Measurements from ENCODE around the gene EFTUD2. TPM values are rescaled to one million over a fixed set of nuclear protein-coding genes. Genes with fewer than 3 reads are reported as not detected.

EFTUD2 gene
- total and polyA plus RNA-seq, 2 of the 13 experiments (the other 11 are each of a cell fraction or from before 2014, with no cell fraction given): 111 to 137 TPM

DNA sequence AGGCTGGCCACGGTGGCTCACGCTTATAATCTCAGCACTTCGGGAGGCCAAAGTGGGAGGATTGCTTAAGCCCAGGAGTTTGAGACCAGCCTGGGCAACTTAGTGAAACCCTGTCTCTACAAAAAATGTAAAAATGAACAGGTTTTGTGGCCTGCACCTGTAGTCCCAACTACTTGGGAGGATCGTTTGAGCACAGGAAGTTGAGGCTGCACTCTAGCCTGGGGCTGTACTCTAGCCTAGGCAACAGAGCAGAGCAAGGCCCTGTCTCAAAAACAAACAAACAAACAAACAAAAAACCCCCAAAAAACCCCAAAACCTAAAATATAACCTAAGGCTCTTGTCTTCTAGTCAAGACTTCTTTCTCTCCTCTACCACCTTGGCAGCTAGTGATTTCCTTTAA lies 59.0 kb downstream of the EFTUD2 start (continued):
- TF ChIP-seq, protein P1, sequence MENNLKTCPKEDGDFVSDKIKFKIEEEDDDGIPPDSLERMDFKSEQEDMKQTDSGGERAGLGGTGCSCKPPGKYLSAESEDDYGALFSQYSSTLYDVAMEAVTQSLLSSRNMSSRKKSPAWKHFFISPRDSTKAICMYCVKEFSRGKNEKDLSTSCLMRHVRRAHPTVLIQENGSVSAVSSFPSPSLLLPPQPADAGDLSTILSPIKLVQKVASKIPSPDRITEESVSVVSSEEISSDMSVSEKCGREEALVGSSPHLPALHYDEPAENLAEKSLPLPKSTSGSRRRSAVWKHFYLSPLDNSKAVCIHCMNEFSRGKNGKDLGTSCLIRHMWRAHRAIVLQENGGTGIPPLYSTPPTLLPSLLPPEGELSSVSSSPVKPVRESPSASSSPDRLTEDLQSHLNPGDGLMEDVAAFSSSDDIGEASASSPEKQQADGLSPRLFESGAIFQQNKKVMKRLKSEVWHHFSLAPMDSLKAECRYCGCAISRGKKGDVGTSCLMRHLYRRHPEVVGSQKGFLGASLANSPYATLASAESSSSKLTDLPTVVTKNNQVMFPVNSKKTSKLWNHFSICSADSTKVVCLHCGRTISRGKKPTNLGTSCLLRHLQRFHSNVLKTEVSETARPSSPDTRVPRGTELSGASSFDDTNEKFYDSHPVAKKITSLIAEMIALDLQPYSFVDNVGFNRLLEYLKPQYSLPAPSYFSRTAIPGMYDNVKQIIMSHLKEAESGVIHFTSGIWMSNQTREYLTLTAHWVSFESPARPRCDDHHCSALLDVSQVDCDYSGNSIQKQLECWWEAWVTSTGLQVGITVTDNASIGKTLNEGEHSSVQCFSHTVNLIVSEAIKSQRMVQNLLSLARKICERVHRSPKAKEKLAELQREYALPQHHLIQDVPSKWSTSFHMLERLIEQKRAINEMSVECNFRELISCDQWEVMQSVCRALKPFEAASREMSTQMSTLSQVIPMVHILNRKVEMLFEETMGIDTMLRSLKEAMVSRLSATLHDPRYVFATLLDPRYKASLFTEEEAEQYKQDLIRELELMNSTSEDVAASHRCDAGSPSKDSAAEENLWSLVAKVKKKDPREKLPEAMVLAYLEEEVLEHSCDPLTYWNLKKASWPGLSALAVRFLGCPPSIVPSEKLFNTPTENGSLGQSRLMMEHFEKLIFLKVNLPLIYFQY (CRISPR knock-in tag; IDR thresholded peaks at IDR 0.05; ENCODE audit: borderline replicate concordance): no peak
- TF ChIP-seq ELF1 (CRISPR knock-in tag; IDR thresholded peaks at IDR 0.05) (no peak), BCL6 (CRISPR knock-in tag; IDR thresholded peaks at IDR 0.05) (no peak), ZNF501 (CRISPR knock-in tag; IDR thresholded peaks at IDR 0.05) (no peak)

DNA sequence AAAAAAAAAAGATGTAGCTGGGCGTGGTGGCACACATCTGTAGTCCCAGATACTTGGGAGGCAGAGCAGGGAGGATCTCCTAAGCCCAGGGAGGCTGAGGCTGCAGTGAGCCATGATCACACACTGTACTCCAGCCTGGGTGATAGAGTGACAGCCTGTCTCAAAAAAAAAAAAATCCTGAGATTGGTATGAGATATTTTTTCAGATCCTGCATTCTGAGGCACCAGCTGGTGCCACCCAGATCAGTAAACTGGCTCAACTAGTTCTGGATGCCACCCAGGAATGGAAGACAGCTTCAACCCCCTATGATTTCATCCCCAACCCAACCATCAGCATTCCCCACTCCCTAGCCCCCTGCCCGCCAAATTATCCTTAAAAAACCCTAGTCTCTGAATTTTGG lies 62.0 kb downstream of the EFTUD2 start:
- no peak overlapping the region for H3K4me2 ChIP-seq (ENCODE audit: low read depth, low read length)
- H2AFZ ChIP-seq (ENCODE audit: low read length): no peak overlapping the region
- FAIRE-seq (no peak), DNase-seq (ENCODE audit: low spot score) (no peak), ATAC-seq (no peak)
- WGBS (ENCODE audit: low lambda C conversion rate): 7% methylated on average over 2 of the region's 2 CpGs
- H3K36me3 ChIP-seq (replicated peaks in 1 of 2; ENCODE audit: control insufficient read depth in 1 of 2, insufficient read depth in 2 of 2, low read length in 2 of 2): no peaks in the 10 kb centered on the region
- no peak overlapping the region for H3K4me3 ChIP-seq (replicated peaks in 1 of 3; ENCODE audit: insufficient read depth in 1 of 3, low read depth in 2 of 3, low read length in 3 of 3)
- in situ Hi-C loops (cut with HindIII; ENCODE audit: extremely low pct_ligation_motif_present, low pct_unique_long_range_greater_than_20kb) (no loop called here), intact Hi-C loops (cut with micrococcal nuclease; ENCODE audit: unreplicated experiment) (no loop called here)
- ChIA-PET POLR2A (no interaction called here), CTCF (ENCODE audit: low intra/inter-chr PET ratio, low total read pairs) (no interaction called here)
- peaks cover 0 to 4% of the 10 kb centered on the region in 2 experiments; a peak in 1 of 5 replicates for H3K27me3 ChIP-seq (ENCODE audit: control insufficient read depth in 1 of 2, insufficient read depth in 2 of 2, low read length in 2 of 2)
- no TSS peak for BruUV-seq (replicated peaks)
- no peaks in the 10 kb centered on the region for H4K20me1 ChIP-seq (ENCODE audit: insufficient read depth, low read length)
- no peak overlapping the region for H3K27ac ChIP-seq (ENCODE audit: extremely low read length, insufficient read depth, low read length)
- 0 out of 2 replicates have a peak, but pooled peaks cover under 1% of the 10 kb centered on the region for H3K4me1 ChIP-seq (ENCODE audit: insufficient read depth, low read length)
- H3K9ac ChIP-seq (ENCODE audit: insufficient read depth, low read depth, low read length): no peak overlapping the region
- no peaks in the 10 kb centered on the region for H3K79me2 ChIP-seq (ENCODE audit: insufficient read depth, low read length)
- H3K9me3 ChIP-seq (ENCODE audit: low read length): no peaks in the 10 kb centered on the region
- TF ChIP-seq JDP2 (CRISPR knock-in tag; IDR thresholded peaks at IDR 0.05; ENCODE audit: borderline replicate concordance): no peak
- TF ChIP-seq, protein P2, sequence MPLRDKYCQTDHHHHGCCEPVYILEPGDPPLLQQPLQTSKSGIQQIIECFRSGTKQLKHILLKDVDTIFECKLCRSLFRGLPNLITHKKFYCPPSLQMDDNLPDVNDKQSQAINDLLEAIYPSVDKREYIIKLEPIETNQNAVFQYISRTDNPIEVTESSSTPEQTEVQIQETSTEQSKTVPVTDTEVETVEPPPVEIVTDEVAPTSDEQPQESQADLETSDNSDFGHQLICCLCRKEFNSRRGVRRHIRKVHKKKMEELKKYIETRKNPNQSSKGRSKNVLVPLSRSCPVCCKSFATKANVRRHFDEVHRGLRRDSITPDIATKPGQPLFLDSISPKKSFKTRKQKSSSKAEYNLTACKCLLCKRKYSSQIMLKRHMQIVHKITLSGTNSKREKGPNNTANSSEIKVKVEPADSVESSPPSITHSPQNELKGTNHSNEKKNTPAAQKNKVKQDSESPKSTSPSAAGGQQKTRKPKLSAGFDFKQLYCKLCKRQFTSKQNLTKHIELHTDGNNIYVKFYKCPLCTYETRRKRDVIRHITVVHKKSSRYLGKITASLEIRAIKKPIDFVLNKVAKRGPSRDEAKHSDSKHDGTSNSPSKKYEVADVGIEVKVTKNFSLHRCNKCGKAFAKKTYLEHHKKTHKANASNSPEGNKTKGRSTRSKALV (CRISPR knock-in tag; IDR thresholded peaks at IDR 0.05): no peak
